ENCODE measurements around the gene PSMA3.
A peak's percentile ranks its signal among the peaks of the same experiment; 100 is the strongest.

The PSMA3 gene

DNA sequence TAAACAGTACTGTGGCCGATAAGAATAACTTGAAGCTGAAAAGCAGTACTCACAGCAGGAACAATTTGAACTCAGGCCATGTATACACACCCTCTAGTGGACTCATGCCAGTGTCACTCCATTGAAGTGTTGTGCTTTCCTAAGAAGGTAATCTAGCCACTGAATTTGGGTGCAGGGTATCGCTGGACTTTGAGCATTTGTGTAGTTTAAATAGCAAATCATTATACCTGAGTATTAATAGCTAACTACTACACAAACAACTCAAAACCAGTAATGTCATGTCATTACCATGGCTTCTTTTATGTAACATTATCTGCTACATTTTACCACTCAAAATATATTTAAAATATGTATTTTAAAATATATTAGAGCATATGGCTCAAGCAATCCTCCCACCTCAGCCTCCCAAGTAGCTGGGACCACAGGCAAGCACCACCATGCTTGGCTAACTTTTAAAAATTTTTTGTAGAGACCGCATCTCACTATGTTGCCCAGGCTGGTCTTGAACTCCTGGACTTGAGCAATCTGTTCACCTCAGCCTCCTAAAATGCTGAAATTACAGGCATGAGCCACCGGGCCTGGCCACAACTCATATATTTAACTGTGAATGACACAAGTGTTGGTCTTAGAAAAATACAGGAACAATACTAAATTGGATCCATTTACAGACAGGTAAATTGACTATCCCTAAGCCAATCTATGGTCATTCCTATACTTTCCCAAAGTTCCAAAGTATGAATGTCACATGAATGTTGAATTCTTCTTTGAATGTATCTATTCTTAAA lies 28.1 kb downstream of the PSMA3 start:
- DNase-seq: no peak

DNA sequence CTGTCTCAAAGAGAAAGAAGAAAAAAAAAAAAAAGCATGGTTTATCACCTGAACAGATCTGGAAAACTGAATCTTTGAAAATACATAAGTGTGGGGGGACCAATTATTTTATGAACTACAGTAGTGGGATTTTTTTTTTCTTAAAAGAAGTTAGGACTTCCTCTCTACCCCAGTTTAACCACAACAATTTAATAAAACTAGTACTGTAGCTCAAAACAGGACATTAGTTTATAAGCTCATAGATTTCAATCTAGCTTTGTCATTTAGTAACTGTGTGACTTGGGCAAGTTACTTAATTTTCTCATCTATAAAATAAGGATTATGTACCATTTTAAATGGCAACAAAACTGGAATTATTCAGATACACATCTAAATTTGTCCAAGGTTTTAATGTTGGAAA lies 30.2 kb downstream of the PSMA3 start:
- DNase-seq: no peak

DNA sequence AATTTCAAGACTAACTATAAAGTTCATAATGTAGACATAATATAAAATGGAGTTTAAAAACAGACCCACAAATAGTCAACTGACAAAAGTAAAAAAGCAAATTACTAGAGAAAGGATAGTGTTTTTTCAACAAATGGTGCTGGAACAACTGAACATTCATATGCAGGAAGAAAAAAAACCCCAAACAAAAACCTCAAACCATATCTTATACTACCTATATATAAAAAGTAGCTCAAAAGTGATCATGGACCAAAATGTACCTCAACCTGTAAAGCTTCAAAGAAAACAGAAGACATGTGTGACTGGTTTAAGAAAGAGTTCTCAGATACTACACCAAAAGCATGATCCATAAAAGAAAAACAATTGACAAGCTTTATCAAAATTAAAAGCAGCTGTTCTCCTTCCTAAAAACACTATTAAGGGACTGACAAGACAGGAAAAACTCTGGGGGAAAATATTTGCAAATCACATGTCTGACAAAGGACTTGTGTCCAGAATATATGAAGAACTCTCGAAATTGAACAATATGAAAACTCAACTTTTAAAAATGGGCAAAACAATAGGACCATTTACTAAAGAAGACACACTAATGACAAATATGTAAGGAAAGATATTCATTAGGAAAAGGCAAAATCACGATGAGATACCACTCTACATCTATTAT lies 31.0 kb downstream of the PSMA3 start:
- DNase-seq: no peak

DNA sequence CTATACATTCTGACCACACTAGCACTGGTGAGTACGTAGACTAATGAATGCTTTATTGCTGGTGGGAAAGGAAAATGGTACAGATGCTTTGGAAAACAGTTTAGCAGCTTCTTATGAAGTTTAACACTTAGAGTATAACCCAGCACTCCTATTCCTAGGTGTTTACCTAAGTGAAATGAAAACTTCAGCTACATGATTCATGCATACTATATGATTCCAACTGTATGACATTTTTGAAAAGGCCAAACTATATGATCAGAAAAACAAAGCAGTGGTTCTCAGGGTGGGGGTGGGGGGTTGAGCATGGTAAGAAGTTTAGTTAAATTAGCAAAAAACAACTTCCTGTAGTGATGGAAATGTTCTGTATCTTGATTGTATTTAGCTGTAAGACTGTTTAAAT lies 31.6 kb downstream of the PSMA3 start:
- no peak for DNase-seq

DNA sequence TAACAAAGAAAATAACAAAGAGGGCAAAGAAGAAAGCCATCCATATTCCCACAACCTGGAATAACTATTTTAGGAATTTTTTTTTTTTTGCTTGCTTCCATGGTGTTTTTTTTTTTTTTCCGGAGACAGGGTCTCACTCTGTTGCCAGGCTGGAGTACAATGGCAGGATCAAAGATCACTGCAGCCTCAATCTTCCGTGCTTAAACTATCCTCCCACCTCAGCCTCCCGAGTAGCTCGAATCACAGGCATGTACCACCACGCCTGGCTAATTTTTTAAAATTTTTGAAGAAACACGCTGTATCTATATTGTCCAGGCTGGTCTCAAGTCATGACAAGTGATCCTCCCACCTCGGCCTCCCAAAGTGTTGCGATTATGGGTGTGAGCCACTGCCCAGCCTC lies 33.5 kb downstream of the PSMA3 start:
- no peak for DNase-seq

DNA sequence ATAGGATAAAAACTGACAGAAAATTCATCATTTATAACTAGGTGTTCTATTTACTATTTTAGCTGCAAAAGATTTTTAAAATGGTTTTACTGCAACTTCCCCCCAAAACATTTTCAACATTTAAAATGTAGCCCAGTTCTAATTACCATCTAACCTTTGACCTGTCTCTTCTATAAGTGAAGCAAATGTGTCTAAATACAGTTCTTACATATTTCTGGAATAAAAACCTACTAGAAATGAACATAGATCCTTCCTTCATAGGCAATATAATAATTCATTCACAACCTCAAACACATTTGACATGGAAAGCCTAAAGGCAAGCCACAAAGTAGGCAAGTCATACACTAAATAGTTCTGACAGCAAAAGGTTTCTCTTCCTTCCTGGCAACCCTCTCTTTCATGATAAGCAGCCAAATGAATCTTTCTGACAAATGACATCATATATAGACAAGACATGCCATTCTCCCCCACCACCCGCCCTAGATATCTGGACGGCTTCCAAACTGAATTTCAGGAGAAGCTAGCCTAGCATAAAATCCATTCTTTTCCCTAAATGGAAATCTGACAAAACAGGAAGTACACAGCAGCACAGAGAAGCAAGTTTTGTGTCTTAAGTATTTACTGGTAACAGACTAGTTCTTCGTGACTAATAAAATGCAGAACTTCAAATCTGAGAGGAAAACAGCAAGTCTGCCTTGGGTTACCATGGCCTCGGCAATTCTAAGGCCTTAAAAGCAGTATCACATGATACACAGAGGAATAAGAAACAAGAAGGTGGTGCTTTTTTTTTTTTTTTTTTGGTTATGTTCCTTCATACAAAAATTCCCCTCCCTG lies 36.5 kb downstream of the PSMA3 start:
- no peak for DNase-seq

DNA sequence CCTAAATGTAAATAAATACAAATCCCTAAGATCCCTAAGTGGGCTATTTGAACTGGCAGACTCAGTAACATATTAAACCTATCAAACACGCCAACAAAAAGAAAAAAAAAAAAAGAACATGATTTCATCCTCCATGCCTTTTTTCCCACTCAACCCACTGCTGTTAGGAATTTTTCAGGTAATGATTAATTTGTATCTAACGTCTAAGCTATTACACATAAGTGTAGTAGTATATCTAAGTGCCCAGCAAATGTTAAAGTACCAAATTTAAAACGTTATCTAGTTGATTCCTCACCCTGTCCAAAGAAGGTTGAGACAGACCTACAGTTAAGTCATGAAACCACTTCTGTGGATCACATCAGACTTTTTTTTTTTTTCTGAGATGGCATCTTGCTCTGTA lies 37.3 kb downstream of the PSMA3 start:
- DNase-seq: no peak

DNA sequence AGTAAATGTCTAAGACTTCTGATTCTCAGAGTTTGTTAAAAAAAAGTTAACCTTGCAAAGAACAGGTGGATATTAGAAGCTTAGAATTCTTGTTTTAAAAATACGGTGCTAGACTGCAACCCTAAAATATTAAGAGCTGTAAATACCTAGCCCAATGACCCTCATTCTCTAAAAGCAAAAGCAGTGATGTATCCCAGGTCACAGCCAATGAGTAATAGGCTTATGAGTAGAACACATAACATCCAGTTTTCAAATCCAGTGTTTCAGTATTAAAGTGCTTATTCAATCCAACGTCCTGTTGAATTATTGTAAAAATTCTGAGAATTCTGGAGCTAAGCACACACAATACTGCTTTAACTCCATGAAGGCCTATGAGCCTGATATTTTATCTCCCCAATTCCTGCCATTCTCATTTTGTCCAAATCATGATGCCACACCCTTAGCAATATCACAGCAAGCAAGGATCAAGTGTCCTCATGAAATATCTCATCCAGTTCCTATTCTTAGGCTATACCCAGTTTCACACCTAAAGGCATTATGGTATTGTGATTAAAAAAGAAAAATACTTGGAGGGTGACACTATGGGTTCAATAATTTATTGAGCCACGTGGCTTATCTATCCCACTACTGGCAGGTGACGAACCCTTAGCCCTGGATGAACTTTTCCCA lies 38.4 kb downstream of the PSMA3 start:
- no peak for DNase-seq

DNA sequence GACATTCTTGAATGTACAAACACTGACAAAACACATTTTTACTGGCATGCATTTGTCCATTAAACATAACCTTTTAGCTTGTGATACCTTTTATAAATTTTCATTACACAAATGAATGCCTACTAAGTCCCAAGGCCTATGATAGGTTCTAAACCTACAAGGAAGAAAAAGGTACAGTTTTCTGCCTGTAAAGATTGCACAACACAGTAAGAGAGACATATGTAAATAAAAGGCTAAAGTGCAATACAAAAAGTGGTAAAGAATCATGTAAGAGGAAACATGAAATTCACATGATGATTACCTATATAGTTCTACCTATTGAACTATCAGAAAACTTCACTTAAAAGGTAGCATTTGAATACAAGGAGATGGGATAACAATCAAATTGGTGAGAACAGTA lies 39.1 kb downstream of the PSMA3 start:
- no peak for DNase-seq

DNA sequence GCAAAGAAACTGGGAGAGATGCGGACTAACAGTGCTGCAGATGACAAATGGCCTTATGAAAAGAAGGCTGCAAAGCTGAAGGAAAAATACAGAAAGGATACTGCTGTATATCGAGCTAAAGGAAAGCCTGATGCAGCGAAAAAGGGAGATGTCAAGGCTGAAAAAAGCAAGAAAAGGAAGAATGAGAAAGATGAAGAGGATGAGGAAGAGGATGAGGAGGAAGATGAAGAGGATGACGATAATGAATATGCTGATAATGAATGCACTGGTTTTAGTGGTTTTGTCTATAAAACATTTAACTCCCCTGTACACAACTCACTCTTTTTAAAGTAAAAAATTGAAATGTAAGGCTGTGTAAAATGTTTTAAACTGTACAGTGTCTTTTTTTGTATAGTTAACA lies 40.5 kb downstream of the PSMA3 start:
- no peak for DNase-seq

DNA sequence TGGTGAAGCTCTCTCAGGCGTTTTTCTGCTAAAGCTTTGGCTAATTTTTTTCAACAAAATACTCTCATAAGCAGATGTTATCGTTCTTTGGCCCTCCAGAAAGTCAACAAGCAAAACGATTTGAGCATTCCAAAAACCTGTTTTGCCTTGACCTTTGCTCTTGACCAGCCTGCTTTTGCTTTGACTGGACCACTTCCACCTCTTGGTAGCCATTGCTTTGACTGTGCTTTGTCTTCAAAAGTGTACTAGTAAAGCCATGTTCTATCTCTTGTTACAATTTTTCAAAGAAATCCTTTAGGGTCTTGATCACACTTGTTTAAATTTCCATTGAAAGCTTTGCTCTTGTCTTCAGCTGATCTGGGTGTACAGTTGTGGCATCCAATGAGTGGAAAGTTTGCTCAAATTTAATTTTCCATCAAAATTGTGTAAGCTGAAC lies 43.0 kb downstream of the PSMA3 start:
- no peak for DNase-seq

DNA sequence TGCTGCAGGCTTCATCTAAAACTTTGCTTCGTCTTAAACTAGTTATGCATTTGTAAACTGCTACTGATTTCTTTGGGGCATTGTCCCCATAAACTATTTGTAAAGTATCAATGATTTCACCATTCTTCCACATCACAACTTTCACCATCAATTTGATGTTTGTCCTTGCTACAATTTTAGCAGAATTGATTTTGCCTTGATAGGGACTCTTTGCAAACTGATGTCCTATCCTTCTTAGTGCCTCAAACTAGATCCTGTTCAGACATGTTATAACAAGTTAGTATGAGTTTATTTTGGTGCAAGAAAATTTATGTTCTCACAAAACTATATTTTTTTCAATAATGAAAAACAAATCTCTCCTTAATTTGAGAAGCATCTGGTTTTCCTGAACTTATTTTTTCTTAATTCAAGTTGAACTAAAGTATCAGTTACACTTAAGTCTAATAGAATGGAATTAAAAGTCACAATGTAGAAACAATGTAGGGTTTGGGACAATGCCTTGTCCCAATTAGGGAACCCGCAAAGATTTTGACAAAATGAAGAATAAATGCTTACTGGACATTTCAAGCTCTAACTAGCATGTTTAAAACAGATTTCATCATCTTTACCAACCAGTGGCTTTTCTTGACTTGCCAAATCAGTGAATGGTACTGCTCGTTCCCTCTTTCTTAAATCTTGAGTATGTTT lies 43.6 kb downstream of the PSMA3 start:
- no peak for DNase-seq

DNA sequence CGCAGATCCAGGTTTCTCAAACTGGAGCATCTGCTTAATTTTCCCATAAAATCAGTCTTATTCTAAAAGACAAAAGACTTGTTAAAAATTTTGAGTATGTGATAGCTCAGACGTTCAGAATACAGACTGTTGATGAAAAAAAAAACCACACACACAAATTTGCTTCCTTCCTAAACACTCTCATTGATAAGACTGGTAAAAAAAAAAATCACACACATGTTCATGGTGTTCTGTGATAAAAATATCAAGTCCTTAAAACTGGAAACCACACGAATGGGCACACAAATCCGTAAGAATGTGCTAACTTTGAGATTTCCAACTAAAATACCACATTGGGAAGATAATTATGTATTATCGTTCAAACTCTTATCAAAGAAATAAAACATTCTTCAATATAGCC lies 47.0 kb downstream of the PSMA3 start:
- no peak for DNase-seq

DNA sequence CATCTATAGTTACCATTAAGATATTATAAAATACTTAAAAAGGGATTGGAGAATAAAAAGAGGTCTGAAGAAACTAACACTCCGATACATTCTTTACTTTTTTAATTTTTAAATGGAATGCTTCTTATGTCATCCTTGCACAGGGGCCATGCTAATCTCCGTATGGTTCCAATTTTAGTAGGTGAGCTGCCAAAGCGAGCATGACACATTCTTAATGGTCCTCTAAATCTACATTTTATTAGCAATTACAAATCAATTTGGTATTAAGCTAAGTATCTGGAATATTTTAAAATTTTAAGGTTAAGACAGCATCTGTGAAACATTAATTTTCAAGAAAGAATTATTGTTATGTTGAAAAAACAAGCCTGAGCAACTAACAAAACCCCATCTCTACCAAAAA lies 47.5 kb downstream of the PSMA3 start:
- DNase-seq: no peak

DNA sequence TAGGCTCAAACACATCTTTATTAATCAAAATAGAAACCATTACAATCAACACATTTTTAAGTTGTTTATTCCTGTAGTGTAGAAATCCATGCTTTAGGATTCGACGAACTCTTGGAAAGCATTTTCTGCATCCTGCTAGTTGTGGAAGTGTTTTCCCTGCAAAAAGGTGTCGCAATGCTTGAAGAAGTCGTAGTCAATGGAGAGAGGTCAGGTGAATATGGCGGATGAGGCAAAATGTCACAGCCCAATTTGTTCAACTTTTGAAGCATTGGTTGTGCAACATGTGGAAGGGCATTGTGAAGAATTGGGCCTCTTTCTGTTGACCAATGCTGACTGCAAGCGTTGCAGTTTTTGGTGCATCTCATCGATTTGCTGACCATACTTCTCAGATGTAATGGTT lies 49.6 kb downstream of the PSMA3 start:
- DNase-seq: no peak

DNA sequence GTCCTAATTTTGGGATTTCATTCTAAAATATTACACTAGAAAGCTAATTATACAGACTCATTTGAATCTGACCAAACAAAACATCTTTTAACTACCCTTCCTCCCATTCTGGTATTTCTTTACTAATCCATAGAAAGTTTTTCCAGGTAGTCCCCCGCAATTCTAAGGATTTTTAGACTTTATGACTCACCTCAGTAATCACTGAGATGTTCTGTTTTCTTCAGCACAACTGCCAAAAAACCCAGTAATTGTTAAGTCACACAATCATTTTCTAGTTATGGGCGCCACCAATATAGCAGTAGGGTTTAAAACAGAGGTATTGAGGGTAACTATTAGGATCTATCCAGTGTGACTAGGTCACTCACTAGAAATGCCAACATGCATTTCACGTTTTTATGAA lies 52.1 kb downstream of the PSMA3 start:
- DNase-seq: no peak

DNA sequence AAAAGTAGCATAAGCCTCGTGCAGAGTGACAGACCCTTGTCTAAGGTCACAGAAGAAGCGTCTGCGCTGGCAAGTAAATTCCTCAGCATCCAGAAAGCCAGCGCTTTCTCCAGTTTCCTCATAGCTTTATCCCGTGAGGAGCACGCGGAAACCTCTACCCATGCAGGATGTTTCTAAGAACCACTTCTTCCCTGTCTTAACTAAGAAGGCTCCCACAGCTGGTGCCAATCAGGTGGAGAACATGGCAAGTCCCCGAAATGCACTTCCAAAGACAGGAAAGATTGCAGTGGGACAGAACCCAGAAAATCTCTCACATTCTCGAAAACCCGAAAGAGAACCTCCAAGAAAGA lies 52.7 kb downstream of the PSMA3 start:
- DNase-seq: no peak

DNA sequence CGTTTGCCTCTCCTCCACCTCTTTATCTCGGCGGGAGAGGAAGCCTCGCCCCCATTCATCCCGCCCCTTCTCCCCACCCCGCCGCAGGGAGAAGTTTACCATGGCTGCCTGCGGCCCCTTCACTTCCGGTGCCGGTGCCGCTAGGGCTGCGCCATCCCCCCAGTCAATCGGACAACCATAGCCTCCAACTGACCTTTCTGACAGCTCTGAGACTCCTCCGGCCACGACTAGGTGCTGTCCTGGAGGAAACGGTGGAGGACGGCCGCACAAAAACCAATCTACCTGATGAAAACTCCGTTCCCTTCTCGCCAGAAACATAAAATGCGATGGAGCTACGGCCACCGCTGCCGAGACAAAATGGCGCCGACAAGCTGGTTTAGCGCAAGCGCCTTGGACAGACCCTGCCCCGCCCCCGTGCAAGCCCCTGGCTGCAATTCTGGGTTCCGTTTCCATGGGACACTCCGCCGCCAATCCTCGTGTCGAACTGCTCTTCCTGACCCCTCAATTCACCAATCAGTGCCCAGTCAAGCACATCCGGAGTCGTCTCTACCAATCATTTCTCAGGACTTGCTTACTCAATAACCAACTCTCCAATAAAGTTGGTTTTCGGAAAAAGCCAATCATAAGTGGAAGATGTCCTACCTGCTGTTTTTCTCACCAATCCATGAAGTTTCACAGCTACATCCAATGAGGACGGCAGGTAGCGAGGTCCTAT lies 53.3 kb downstream of the PSMA3 start:
- peak; percentile 97 for DNase-seq

DNA sequence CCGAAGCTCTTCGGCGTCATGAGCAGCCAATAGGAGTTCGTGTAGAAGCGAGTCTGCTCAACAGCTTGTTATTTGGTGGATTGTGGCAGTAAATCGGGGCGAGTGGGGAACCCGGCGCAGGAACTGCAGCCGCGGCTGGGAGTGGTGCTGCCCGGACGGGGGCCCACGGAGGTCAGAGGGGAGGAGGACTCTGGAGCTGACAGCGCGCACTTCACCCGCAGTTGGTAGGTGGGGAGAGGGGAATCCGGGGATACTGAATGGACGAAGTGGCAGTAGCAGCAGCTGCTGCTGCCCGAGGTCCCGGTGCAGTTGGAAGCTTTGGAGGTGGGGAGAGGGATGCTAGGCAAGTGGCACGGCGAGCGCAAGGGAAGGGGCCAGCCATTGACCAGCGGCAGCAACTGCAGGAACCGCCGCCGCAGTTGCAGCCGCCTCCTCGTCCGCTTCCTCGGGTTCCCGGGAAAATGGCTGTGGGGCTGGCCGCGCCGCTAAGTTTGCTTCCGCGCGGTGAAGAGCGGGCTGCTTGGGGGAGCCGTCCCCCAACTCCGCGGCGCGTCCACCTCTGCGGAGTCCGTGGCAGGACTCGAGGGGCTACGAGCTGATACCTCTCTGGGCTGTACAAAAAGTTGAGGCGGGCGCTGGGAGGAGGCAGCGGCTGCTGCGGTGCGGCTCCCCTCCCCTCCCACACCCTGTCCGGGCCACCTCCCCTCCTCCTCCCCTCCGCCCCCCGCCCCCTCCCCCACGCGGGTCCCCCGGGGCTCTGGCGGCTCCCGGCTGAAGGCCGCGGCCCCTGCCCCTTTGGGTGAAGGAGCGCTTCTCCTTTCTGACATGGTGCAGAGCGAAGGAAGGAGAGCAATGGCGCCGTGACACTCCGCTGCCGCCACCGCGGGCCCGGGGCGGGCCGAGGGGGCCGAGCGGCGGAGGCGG lies 54.1 kb downstream of the PSMA3 start, which contains the start of gene ARID4A:
TSS of gene ARID4A (plus strand) at position 79 of the 924 bp plus-strand sequence. CDS start 1,300 bp downstream, outside the sequence.
- no peak for DNase-seq

DNA sequence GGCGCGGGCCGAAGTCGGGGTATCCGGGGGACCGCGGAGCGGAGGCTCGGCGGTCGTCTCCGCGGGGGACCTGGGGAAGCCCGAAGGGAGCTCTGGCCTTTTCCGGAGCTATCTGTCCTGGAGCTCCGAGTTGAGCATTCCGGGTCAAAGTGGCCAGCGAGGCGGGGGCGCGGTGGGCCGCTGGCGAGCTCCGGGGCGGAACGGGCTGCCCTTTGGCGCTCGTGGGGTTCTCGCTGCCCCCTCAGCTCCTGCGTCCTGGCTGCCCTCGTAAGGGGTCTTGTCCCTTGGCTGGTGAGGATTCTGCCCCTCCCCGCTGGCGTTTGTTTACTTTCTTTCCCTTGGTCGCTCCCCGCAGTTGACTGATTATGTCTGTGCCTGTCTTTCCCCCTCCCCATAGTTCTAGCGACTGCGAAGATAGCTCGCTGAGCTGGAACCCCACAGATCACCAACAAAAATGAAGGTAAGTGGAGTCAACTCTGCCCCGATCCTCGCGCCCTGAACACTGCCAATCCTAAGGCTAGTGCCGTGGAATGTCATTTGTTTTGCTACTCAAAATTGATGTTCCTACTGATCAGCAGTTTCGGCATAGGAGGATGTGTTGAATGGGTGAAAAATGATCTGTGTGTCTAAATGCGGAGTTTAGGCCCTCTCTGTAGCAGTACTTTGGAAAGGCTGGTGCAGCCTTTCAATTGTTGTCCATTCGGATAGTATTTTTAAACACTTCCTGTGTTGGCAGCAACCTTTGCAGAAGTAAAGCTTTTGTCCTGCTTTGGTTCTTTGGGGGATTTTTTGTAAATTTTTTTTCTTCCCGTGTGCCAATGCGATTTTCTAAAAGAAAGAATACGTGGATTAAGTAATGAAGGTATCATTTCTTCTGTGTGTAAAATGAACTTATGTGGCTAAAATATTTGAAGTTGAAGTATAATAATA lies 55.0 kb downstream of the PSMA3 start:
- DNase-seq: no peak
